ENCODE measurements around the gene GRIN2A.

GRIN2A gene

GRCh38 chr16:9908613-9909012 is 273.6 kb downstream of the GRIN2A start:
- Histone ChIP-seq H3K79me2 (ENCODE audit: insufficient read depth, low read depth) (no peaks in the 10 kb centered on the region), H3K27me3 (ENCODE audit: insufficient read depth, low read depth) (no peaks in the 10 kb centered on the region), H3K4me2 (no peak overlapping the region), H3K9ac (no peak overlapping the region), H3K4me1 (ENCODE audit: low read depth, poor library complexity, severe bottlenecking) (peaks cover 49% of the 10 kb centered on the region), H4K20me1 (ENCODE audit: insufficient read depth) (no peaks in the 10 kb centered on the region), H3K27ac (no peak overlapping the region), H2AFZ (ENCODE audit: low read depth) (no peak overlapping the region), H3K36me3 (ENCODE audit: insufficient read depth) (no peaks in the 10 kb centered on the region), H3K4me3 (IDR thresholded peaks at IDR 0.05; ENCODE audit: insufficient read depth, low read depth, low read length) (no peak overlapping the region)
- TF ChIP-seq, protein P1, sequence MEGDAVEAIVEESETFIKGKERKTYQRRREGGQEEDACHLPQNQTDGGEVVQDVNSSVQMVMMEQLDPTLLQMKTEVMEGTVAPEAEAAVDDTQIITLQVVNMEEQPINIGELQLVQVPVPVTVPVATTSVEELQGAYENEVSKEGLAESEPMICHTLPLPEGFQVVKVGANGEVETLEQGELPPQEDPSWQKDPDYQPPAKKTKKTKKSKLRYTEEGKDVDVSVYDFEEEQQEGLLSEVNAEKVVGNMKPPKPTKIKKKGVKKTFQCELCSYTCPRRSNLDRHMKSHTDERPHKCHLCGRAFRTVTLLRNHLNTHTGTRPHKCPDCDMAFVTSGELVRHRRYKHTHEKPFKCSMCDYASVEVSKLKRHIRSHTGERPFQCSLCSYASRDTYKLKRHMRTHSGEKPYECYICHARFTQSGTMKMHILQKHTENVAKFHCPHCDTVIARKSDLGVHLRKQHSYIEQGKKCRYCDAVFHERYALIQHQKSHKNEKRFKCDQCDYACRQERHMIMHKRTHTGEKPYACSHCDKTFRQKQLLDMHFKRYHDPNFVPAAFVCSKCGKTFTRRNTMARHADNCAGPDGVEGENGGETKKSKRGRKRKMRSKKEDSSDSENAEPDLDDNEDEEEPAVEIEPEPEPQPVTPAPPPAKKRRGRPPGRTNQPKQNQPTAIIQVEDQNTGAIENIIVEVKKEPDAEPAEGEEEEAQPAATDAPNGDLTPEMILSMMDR (conservative IDR thresholded peaks at IDR 0.05; ENCODE audit: low read depth, low read length), result no peak

- H3K79me2 ChIP-seq (ENCODE audit: insufficient read depth, low read depth), result no peaks in the 10 kb centered on the region
- no peaks in the 10 kb centered on the region for H4K20me1 ChIP-seq (ENCODE audit: insufficient read depth)
- H3K9ac ChIP-seq, result no peak overlapping the region
- no peak overlapping the region for H3K4me3 ChIP-seq (IDR thresholded peaks at IDR 0.05; ENCODE audit: insufficient read depth, low read depth, low read length)
- H2AFZ ChIP-seq (ENCODE audit: low read depth), result no peak overlapping the region
- H3K27me3 ChIP-seq (ENCODE audit: insufficient read depth, low read depth), result no peaks in the 10 kb centered on the region
- H3K36me3 ChIP-seq (ENCODE audit: insufficient read depth), result no peaks in the 10 kb centered on the region
- TF ChIP-seq, protein P1 (conservative IDR thresholded peaks at IDR 0.05; ENCODE audit: low read depth, low read length), result no peak
- peaks cover 40% of the 10 kb centered on the region for H3K4me1 ChIP-seq (ENCODE audit: low read depth, poor library complexity, severe bottlenecking)
- no peak overlapping the region for H3K4me2 ChIP-seq
- no peak overlapping the region for H3K27ac ChIP-seq
Observed at GRCh38 chr16:9907752-9908151, 274.5 kb downstream of the GRIN2A start.

DNA sequence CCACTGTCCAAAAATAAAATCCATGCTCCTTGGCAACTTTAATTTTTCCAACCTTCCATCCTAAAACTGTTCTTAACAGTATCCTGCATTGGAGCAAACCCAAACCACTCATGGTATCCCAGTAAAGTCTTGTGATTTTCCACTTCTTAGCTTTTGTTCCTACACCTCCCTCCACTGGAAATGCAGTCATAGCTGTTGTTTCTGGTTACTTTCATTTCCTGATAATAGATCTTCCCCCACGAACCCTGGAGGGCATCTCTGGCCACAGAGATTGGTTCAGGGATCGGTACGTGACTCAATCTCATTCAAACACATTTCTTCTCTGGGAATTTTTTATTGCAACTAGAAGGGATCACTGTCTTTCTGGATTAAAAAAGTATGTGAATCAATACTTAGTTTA is 276.0 kb downstream of the GRIN2A start:
- Histone ChIP-seq H3K4me2 (no peak overlapping the region), H2AFZ (ENCODE audit: low read depth) (no peak overlapping the region), H3K27me3 (ENCODE audit: insufficient read depth, low read depth) (no peaks in the 10 kb centered on the region), H3K9ac (no peak overlapping the region), H3K79me2 (ENCODE audit: insufficient read depth, low read depth) (no peaks in the 10 kb centered on the region), H3K27ac (no peak overlapping the region), H3K4me1 (ENCODE audit: low read depth, poor library complexity, severe bottlenecking) (peaks cover 26% of the 10 kb centered on the region), H3K36me3 (ENCODE audit: insufficient read depth) (no peaks in the 10 kb centered on the region), H4K20me1 (ENCODE audit: insufficient read depth) (no peaks in the 10 kb centered on the region), H3K4me3 (IDR thresholded peaks at IDR 0.05; ENCODE audit: insufficient read depth, low read depth, low read length) (no peak overlapping the region)
- TF ChIP-seq, protein P1 (conservative IDR thresholded peaks at IDR 0.05; ENCODE audit: low read depth, low read length), result no peak

- Histone ChIP-seq H3K4me1 (ENCODE audit: low read depth, poor library complexity, severe bottlenecking) (peaks cover 9% of the 10 kb centered on the region), H3K9ac (no peak overlapping the region), H3K79me2 (ENCODE audit: insufficient read depth, low read depth) (no peaks in the 10 kb centered on the region), H3K4me2 (no peak overlapping the region), H3K27ac (no peak overlapping the region), H2AFZ (ENCODE audit: low read depth) (no peak overlapping the region), H3K27me3 (ENCODE audit: insufficient read depth, low read depth) (no peaks in the 10 kb centered on the region), H4K20me1 (ENCODE audit: insufficient read depth) (no peaks in the 10 kb centered on the region), H3K4me3 (IDR thresholded peaks at IDR 0.05; ENCODE audit: insufficient read depth, low read depth, low read length) (no peak overlapping the region), H3K36me3 (ENCODE audit: insufficient read depth) (no peaks in the 10 kb centered on the region)
- TF ChIP-seq, protein P1 (conservative IDR thresholded peaks at IDR 0.05; ENCODE audit: low read depth, low read length), result no peak
Observed at GRCh38 chr16:9904526-9904925, 277.7 kb downstream of the GRIN2A start.

All from KMS-11 (cell line).